Esophagus muscularis mucosa (tissue), 3 donors: ENCODE results near the gene TPK1.

Experiments used
- CTCF ChIP-seq, 3 experiments: fragments of 200-600 bp in 2 of 3; fragments of 450-650 bp in 1 of 3; sonication (generic) in 2 of 3; IDR thresholded peaks; one replicate each; pipeline ENCODE4 v1.5.1; 2017 to 2019; ENCODE audit warnings: antibody characterized with exemption in 3 of 3, mild to moderate bottlenecking in 2 of 3, moderate library complexity in 1 of 3
- POLR2A ChIP-seq: fragments of 450-650 bp; IDR thresholded peaks from one replicate; pipeline ENCODE4 v1.6.1; 2017; ENCODE audit warnings: antibody characterized with exemption, moderate library complexity, mild to moderate bottlenecking, low read depth
- POLR2AphosphoS5 ChIP-seq, 2 donors: sonication (generic); formaldehyde crosslinking; IDR thresholded peaks; one replicate each; pipeline ENCODE4 v1.6.1; 2017; ENCODE audit warnings: antibody characterized with exemption in 2 of 2

- TF ChIP-seq CTCF (IDR thresholded peaks at IDR 0.05) (no peak), POLR2AphosphoS5 (IDR thresholded peaks at IDR 0.05) (no peak), POLR2A (no peak)
These were observed 287.3 kb downstream of the TPK1 start for GRCh38 chr7:144548556-144548955.
